Dermis microvascular lymphatic vessel endothelial cell (primary cell): ENCODE measurements around the gene BNIP3. TPM values are rescaled to one million over a fixed set of nuclear protein-coding genes. Genes with fewer than 3 reads are reported as not detected.

Experiments used
- DNase-seq, 2 donors: peaks; one replicate each; pipeline versions ENCODE4 v3.0.0 to v3.0.0-alpha.2; 2010; ENCODE audit warnings: low read depth in 2 of 2
- total RNA-seq: library from RNA; depleted of rRNA; stranded (reverse); fragments of >200 nt; gene quantifications from 2 replicates; pipeline ENCODE4 v1.2.1, GENCODE V29; 2014

The BNIP3 gene, protein sequence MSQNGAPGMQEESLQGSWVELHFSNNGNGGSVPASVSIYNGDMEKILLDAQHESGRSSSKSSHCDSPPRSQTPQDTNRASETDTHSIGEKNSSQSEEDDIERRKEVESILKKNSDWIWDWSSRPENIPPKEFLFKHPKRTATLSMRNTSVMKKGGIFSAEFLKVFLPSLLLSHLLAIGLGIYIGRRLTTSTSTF
- total RNA-seq: 25.3 and 32.9 TPM in 2 replicates

DNA sequence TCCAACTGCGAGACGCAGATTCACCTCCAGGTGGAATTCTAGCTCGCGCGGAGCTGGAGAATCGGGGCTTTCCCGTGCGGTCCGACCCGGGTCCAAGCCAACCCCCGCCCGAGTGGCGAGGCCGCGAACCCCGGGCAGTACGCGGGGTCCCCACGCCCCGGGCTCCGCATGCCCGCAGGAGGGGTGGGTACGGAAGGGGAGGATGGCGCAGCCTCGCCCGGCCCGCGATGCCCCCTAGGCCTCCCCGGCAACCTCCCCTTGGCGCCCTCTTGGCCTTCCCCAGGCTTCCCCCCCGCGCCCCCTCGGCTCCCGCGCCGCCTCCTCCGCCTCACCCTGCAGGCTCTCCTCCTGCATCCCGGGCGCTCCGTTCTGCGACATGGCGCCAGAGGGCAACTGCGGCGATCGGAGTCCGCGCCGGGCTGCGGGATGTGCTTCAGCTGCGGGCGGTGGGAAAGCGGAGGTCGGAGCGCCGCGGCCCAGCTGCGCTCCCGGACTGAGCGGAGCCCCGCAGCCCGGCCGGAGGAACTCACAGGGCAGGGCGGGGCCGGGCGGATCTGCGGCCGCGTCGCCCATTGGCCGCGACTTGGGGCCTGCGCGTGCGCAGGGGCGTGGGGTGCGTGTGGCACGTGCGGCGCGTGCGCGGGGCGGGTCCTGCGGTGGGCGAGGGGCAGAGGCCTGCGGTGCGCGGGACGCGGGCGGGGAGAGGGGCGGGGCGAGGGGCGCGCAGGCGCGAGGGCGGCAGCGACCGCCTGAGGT lies at the start of gene BNIP3:
TSS of gene BNIP3 (minus strand) at position 495 of the 756 bp plus-strand sequence. CDS start at position 378, 117 bp downstream.
- peak; percentile 87 to 95 for DNase-seq

DNA sequence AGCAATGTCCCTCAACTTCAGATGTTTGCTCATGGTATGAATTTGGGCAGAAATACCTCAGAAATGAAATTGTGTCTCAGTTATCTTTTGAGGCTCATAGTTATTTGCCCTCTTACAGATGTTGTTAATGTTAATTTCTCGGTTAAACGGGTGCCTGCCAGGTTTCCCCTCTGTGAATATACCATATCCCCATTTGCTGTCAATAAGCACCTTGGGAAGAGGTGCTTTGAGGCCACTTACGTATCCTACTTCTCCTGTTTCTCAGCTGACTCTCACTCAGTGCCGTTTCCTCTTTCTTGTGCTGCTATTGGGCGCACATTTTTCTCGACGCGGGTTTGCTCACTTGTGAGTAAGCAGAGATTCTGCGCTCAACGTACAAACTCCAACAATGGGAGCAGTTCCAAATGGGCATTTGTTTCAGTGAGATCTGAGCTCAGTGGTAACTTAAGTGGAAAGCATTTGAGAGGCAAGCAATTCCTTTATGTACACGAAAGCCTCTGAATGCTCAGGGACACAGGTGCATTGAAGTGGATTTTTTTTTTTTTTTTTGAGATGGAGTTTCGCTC lies 49.3 kb upstream of the BNIP3 start:
- DNase-seq: no peak

DNA sequence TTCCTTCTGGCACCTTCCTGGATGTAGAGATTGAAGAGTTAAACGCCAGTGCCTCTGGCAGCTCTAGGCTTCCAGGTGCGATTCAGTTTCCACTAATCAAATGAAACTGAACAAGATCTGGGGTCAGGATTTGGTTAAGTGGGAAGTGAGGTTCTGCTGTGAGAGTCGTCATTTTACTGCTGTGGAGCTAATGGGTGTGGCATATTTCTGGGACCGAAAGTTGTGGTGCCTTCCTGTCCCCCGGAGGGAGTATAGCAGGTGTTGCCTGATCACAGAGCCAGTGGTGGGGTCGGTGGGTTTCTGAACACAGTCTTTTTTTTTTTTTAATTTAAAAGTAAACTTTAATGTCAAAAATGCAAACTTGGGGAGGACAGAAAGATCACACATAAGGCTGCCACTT lies 47.0 kb upstream of the BNIP3 start:
- DNase-seq: no peak

DNA sequence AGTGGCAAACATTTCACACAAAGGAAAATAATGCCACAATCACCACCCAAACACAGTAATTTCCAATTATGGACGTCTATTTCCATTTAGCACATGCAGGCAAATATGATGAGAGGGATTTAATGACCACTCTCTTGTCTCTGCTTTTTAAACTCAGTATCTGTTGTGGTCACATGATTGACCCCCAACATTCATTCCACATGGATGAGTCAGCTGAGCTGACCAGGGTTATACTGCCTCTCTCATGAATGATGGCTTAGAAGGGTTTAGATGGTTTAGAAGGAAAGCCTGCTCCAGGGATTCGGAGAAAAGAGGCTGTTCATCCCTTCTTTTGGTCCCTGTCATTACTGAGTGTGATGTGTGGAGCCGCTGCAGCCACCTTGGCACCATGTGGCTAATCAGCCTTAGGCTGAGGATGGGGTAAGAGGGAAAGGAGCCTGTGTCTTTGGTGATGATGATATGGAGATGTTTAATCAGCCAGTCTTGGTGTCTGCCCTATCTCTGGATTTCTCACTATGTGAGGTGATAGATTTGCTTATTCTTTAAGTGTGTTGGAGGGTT lies 45.8 kb upstream of the BNIP3 start:
- no peak for DNase-seq

DNA sequence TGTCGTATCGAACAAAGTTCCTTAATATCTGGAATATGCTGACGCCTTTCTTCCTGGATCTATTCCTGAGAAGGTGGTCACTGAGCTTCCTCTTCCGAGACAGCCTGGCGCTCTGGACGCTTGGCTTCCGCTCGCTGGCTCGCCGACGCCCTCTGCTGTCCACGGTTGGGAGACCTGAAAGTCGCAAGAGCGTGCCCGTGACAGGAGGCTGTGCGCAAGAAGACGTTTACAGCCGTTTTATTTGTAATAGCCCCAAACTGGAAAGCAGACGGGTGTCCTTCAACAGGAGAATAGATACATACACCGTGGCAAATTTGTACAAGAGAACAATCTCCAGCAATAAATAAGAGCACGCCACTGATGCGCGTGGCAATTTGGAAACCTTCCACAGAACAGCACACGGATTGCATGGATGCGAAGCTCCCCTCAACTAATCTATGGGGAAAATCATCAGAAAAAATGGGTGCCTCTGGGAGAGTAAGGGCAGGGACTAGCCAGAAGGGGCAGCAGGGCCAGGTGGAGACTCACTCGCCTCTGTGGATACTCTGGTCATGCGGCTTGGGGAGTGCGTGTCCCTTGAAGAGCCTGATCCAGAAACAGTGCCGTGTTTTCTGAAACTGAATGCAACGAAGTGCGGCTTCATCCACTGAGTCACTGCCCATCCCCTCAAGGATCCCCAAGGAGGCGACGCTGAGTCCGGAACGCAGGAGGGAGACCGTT lies 41.5 kb upstream of the BNIP3 start:
- peak; percentile 41 to 68 for DNase-seq

DNA sequence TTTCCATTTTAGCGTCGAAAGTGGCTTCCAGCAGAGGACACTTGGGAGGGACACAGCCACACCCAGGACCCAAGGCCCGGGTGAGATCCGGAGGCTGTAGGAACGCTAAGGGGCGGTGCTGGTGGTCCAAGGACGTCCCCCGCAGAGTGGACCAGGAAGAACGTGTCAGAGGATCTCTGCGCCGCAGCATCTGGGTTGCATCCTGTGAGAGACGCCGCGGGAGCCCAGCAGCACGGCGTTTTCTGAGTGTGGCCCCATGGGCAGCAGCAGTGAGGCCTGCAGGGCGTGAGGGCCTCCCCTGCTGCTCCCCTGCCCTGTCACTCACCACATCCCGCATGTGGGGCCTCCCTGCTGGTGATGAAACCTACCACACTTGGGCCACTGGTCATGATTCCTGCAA lies 40.5 kb upstream of the BNIP3 start:
- no peak for DNase-seq

DNA sequence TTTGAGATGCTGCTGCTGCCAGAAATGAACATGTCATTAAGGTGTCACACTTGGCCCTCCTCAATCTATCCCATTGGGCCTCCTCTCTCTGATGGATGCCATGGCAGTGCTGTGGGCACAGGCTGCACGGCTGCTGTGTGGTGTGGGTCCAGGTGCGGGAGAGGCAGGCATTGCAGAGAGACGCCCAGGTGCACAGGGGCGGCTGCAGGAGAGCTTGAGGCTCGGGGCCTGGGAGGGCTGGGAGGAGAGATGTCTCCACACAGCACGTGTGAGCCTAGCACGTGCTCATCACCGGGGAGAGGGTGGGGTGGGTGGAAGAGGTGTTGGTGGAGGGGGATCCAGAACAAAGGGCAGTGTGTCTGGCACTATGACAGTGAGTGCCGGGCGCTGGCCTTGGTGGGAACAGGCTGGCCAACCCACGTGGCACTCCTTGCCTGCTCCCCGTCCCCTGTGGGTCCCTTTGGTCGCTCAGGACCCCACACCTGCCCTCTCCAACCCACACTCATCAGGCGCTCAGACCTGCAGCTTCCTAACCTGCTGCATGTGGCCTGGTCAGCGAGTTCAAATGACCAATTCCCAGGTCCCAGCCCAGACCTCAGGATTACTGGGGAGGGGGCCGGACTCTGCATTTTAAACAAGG lies 39.9 kb upstream of the BNIP3 start:
- DNase-seq: no peak

DNA sequence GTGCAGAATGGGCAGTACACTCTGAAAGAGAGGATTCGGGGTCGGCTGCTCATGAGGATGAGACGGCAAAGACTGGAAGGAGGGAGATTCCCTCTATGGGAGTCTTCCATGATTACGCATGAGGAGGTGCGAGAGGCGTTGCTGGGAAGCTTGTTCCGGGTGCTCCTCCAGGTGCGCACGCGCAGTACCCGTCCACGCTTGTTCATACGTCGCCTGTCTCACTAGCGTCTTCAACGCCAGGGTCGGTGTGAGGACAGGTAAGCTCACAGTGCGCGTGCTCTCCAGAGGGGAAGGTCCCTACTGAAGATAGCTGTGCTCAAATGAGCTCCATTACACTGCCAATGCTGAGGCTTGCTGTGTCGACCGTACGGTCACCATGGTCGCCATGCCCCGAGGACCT lies 39.3 kb upstream of the BNIP3 start:
- DNase-seq: no peak

DNA sequence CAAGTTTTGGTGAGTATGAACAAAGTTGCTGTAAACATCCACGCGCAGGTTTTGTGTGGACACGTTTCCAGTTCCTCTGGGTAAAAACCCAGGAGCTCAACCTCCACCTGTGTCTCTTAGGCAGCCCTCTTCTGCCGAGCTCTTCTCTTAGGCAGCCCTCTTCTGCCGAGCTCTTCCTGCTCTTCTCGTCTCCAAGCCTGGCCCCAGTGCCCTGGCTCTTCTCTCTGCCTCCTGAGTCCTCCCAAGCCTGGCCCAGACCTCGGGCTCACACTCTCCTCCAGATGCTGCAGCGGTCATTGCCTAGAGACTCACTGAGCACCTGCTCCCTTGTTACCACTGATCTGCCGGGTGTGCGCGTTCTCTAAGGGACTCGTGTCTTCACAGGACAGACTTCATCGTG lies 38.7 kb upstream of the BNIP3 start:
- no peak for DNase-seq

DNA sequence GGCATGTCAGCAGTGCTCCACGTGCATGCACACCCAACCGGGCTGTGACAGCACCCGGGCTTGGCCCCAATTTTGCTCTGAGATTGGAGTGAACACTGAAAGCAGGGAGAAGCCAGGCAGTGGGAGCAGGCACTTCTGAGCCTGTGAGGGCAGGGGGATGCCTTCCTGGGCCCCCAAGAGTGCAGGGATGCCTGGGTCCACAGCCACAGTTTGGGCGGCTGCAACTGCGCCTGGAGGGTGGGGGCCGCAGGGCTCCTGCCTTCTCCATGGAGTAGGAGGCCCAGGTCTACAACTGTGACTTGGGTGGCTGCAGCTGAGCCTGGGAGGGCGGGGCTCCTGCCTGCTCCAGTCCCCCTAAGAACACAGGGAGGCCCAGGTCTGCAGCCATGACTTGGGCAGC lies 37.6 kb upstream of the BNIP3 start:
- DNase-seq: no peak

DNA sequence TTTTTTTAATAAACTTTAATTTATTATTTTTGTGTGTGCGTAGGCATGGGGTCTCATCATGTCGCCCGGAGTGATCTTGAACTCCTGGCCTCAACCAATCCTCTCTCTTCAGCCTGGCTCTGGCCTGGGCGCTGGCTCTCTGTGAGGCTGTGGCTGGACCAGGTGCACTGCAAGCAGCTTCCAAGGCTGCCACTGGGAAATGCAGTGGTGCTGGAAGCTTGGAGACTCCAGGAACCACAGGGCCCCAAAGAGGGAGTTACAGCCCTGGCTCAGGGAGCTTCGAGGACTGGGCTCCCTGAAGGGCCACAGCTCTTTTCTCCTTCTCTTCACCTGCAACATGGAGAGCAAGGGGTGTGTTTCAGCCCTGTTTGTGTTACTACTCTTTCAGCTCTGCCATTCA lies 36.7 kb upstream of the BNIP3 start:
- DNase-seq: no peak

DNA sequence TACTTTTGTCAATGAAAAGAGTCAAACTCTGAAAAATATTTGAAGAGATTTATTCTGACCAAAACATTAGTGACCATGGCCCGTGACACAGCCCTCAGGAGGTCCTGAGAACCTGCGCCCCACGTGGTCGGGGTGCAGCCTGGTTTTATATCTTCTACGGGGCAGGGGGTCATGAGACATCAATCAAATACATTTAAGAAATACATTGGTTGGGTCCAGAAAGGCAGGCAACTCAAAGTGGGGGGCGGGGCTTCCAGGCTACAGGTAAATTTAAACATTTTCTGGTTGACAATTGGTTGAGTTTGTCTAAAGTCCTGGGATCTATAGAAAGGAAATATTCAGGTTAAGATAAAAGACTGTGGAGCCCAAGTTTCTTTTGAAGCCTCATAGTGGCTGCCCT lies 34.8 kb upstream of the BNIP3 start:
- DNase-seq: no peak

DNA sequence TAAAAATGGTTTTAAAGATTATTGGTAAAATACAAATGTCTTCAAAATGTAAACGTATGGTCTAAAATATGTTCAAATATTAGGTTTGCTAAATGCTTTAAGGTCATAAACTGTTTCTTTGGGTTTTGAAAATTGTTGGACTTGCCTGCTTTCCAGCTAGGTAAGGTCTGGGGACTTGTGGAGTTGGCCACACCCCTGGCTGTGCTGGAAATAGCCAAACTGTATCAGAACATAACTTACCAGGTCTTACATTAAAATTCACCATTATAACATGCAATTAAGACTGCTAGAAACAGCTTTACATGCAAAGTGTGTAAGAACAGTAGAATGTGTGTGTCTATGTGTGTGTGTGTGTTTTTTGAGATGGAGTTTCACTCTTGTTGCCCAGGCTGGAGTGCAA lies 29.7 kb upstream of the BNIP3 start:
- DNase-seq: no peak

DNA sequence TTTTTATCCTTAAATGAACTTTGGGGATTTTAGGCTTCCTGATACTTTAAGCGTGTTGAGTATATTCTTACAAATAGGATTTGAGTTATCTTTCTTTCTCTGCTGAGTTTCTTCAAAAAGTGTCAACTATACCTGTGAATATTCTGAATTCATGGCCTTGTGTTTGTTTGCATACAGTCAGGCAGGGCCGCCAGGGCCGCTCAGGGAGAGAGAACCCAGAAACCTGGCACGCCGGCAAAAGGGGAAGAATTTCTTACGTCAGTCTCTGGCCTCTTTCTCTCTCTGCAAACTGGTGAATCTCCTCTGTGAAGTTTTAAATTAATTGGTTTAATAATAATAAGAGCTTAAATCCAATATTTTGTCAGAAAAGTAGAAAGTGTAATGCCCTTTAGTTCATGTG lies 29.3 kb upstream of the BNIP3 start:
- DNase-seq: no peak

DNA sequence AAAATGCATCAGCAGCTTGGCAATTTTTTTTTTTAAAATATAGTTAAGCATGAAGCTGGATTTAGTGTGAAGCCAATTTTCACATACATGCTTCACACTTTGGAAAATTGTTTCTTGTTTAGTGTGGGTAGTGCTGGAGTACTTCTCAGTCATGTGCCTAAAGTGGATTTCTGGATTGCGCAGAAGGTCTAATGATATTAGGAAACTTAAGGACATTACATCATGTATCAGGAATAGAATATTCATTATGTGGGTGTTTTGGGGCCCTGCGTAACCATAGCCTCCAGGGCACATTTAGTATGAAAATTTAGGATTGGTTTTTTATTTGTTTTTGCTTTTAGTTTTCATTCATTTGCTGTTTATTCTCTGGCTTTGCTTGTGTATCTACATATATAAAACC lies 28.8 kb upstream of the BNIP3 start:
- DNase-seq: no peak

DNA sequence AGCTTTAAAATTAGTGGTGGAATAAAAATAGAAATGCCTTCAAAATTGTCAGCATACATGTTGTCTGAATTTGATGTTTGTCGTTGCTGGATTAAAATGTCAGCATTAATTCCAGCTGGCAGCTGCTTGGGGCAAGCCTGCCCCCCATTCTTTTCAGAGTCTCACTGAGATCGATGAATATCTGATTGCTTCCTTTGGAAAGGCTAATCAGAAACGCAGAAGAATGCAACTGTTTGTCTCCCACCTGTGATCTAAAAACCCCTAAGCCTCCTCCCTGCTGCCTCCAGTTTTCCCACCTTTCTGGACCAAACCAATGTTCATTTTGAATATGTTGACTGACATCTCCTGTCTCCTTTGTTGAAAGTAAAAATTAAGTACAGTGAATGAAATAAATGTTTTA lies 27.9 kb upstream of the BNIP3 start:
- no peak for DNase-seq

DNA sequence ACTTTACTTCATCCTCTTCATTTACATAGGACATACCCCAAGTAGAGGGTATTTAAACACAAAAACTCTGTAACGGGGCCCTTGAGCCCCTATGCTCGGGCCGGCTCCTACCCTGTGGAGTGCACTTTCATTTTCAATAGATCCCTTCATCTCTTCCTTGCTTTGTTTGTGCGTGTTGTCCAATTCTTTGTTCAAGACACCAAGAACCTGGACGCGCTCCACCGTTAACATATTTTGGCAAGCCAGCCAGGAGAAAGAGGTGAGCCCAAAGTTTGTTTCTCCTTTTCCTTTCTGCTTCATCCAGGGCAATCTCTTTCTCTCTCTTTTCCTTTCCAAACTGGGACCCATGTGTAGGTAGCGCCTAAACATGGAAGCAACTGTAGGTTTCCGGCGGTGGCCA lies 26.0 kb upstream of the BNIP3 start:
- DNase-seq: no peak

DNA sequence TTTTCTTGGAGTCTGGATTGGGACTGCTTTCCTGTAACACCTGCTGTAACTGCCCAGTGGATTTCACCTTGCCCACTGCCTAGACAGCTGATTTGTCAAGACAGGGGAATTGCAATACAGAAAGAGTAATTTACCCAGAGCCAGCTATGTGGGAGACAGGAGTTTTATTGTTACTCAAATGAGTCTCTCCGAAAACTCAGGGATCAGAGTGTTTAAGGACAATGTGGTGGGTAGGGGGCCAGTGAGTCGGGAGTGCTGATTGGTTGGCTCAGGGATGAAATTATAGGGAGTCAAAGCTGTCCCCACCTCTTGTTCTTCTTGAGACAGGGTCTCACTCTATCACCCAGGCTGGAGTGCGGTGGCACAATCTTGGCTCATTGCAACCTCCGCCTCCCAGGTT lies 25.2 kb upstream of the BNIP3 start:
- DNase-seq: no peak

DNA sequence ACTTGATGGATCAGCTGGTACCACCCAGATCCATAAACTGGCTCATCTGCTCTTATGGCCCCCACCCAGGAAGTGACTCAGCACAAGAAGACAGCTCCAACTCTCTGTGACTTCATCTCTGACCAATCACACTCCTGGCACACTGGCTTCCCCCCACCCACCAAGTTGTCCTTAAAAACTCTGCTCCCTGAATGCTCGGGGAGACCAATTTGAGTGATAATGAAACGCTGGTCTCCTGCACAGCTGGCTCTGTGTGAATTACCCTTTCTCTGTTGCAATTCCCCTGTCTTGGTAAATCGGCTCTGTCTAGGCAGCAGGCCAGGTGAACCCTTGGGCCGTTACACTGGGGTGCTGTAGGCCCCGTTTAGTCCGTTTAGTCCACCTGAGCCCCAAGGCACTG lies 23.4 kb upstream of the BNIP3 start:
- no peak for DNase-seq

DNA sequence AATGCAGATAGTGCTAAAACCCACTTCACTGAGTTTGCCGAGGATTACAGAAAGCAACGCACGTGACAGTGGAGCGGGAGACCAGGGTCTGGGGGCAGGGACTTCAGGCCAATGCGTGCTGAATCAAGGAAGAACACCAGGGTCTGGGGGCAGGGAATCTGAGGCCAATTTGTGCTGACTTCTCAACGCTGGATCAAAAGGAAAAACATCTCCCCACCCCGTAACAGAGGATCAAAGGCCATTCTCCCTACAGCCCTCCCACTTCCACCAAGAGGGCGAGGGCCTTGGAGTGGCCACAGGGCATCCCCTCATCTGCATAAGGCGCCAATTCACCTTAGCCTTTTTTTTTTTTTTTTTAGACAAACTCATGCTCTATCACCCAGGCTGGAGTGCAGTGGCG lies 22.3 kb upstream of the BNIP3 start:
- no peak for DNase-seq

DNA sequence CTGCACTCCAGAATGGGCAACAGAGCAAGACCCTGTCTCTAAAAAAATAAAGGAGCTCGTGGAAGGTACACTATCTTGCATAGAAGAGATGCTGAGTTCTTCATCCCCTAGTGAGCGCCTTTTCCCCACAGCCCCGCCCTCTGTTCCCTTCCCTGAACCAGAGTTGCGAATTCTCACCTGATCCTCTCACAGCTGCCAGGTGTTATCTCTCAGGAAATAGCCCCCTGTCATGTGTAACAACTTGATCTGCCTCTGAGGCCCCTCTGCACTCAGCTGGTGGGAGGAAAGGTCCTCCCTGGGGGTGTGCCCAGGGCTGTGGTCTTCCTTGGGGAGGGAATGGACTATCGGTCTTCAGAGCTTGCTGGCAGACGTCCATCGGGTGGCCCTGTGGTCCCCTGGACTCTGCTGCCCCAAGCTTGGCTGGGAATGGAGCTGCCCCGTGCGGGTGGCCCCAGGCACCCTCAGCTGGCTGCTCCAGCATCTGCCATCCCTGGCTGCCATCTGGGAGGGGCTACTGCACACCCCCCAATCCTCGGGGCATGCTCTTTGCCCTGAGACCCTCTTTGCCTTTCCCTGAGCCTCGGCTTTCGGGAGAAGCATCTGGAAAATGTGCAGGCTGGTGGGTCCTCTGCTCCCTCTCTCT lies 21.7 kb upstream of the BNIP3 start:
- no peak for DNase-seq
